Epidermal melanocyte (primary cell): ENCODE results near the gene ATXN10.
"Not testable (repeated sequence)": the region's sequence is repeated elsewhere in the genome, so short reads cannot be mapped to it uniquely, and the experiment has no call there.

Source experiments
- DNase-seq: peaks from one replicate; pipeline ENCODE4 v3.0.0; 2011; ENCODE audit warnings: low spot score; ENCODE audit not compliant: insufficient read length

Gene ATXN10

GRCh38 chr22:45678961-45679912, 7.6 kb downstream of the ATXN10 start:
- DNase-seq: no peak

GRCh38 chr22:45680932-45681700, 9.5 kb downstream of the ATXN10 start:
- DNase-seq: no peak

GRCh38 chr22:45682064-45682463, 10.4 kb downstream of the ATXN10 start:
- DNase-seq: no peak

- DNase-seq: not testable (repeated sequence)
Observed at GRCh38 chr22:45682773-45683172, 11.1 kb downstream of the ATXN10 start.

- DNase-seq: no peak
Observed at GRCh38 chr22:45683248-45683647, 11.6 kb downstream of the ATXN10 start.

GRCh38 chr22:45683680-45684079, 12.0 kb downstream of the ATXN10 start:
- DNase-seq: no peak

- no peak for DNase-seq
Observed at GRCh38 chr22:45684169-45684568, 12.5 kb downstream of the ATXN10 start.

GRCh38 chr22:45684752-45685574, 13.3 kb downstream of the ATXN10 start:
- no peak for DNase-seq

GRCh38 chr22:45686004-45686403, 14.4 kb downstream of the ATXN10 start:
- no peak for DNase-seq

- DNase-seq: no peak
Observed at GRCh38 chr22:45686836-45687235, 15.2 kb downstream of the ATXN10 start.

- no peak for DNase-seq
Observed at GRCh38 chr22:45688600-45689080, 17.0 kb downstream of the ATXN10 start.

- DNase-seq: no peak
Observed at GRCh38 chr22:45689211-45689610, 17.6 kb downstream of the ATXN10 start.

GRCh38 chr22:45690008-45690407, 18.4 kb downstream of the ATXN10 start:
- DNase-seq: no peak

GRCh38 chr22:45692549-45692948, 20.9 kb downstream of the ATXN10 start:
- no peak for DNase-seq

- DNase-seq: no peak
Observed at GRCh38 chr22:45693835-45694234, 22.2 kb downstream of the ATXN10 start.

GRCh38 chr22:45696227-45696626, 24.6 kb downstream of the ATXN10 start:
- DNase-seq: no peak

- no peak for DNase-seq
Observed at GRCh38 chr22:45698094-45698493, 26.5 kb downstream of the ATXN10 start.

- DNase-seq: no peak
Observed at GRCh38 chr22:45702981-45703380, 31.3 kb downstream of the ATXN10 start.

- no peak for DNase-seq
Observed at GRCh38 chr22:45703758-45704157, 32.1 kb downstream of the ATXN10 start.

GRCh38 chr22:45704648-45705047, 33.0 kb downstream of the ATXN10 start:
- DNase-seq: no peak

GRCh38 chr22:45707605-45708004, 36.0 kb downstream of the ATXN10 start:
- no peak for DNase-seq
